HG02981 (cell line): ENCODE results near the gene ATP5F1D.
"Not testable (repeated sequence)": the region's sequence is repeated elsewhere in the genome, so short reads cannot be mapped to it uniquely, and the experiment has no call there.

ENCODE experiments used
- ATAC-seq: cut with Tn5 transposase; IDR thresholded peaks from one replicate; pipeline ENCODE4 v1.9.1; 2021; ENCODE audit warnings: mild to moderate bottlenecking, moderate library complexity; ENCODE audit not compliant: unreplicated experiment

Gene ATP5F1D

DNA sequence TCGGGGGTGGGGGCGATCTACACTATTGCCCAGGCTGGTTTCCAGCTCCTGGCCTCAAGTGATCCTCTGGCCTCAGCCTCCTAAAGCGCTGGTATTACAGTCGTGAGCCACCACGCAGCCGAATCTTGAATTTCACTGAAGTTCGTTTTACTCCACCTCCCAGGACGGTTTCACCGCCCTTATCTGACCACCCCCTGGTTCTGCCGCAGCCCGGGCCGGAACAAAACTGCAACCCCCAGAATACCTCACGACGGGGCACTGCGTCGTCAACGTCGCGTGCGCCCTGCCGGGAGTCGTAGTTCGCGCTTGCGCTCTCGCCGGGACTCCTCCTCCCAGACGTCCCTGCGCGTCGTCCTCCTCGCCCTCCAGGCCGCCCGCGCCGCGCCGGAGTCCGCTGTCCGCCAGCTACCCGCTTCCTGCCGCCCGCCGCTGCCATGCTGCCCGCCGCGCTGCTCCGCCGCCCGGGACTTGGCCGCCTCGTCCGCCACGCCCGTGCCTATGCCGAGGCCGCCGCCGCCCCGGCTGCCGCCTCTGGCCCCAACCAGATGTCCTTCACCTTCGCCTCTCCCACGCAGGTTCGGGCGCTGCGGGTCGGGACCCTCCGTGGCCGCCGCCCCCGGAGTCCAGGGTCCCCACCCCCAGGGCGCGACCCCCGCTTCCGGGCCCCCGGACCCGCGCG is at the start of gene ATP5F1D:
TSS of gene ATP5F1D (plus strand) at position 335 of the 679 bp plus-strand sequence. CDS start at position 435, 100 bp downstream.
- ATAC-seq = peak; percentile 49

- ATAC-seq = no peak
Measured at GRCh38 chr19:1199531-1199930, 42.0 kb upstream of the ATP5F1D start.

DNA sequence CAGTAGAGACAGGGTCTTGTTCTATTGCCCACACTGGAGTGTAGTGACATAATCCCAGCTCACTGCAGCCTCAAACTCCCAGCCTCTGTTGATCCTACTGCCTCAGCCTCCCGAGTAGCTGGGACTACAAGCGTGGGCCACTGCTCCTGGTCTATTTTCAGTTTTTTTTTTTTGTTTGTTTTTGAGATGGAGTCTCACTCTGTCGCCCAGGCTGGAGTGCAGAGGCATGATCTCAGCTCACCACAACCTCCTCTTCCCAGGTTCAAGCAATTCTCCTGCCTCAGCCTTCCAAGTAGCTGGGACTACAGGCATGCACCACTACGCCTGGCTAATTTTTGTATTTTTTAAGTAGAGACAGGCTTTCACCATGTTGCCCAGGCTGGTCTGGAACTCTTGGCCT is 40.9 kb upstream of the ATP5F1D start:
- not testable (repeated sequence) for ATAC-seq

- peak; percentile 81 for ATAC-seq
Measured at GRCh38 chr19:1205114-1206099, 36.1 kb upstream of the ATP5F1D start, which contains the start of gene STK11. TSS of gene STK11 (plus strand) at chr19:1205778. CDS start at chr19:1206914, 1,136 bp downstream.

DNA sequence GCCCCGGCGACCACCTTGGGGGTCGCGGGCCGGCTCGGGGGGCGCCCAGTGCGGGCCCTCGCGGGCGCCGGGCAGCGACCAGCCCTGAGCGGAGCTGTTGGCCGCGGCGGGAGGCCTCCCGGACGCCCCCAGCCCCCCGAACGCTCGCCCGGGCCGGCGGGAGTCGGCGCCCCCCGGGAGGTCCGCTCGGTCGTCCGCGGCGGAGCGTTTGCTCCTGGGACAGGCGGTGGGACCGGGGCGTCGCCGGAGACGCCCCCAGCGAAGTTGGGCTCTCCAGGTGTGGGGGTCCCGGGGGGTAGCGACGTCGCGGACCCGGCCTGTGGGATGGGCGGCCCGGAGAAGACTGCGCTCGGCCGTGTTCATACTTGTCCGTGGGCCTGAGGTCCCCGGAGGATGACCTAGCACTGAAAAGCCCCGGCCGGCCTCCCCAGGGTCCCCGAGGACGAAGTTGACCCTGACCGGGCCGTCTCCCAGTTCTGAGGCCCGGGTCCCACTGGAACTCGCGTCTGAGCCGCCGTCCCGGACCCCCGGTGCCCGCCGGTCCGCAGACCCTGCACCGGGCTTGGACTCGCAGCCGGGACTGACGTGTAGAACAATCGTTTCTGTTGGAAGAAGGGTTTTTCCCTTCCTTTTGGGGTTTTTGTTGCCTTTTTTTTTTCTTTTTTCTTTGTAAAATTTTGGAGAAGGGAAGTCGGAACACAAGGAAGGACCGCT is 35.2 kb upstream of the ATP5F1D start:
- no peak for ATAC-seq

GRCh38 chr19:1206864-1207450 is 34.6 kb upstream of the ATP5F1D start:
- ATAC-seq = no peak

- not testable (repeated sequence) for ATAC-seq
Measured at GRCh38 chr19:1208830-1209229, 32.7 kb upstream of the ATP5F1D start.

DNA sequence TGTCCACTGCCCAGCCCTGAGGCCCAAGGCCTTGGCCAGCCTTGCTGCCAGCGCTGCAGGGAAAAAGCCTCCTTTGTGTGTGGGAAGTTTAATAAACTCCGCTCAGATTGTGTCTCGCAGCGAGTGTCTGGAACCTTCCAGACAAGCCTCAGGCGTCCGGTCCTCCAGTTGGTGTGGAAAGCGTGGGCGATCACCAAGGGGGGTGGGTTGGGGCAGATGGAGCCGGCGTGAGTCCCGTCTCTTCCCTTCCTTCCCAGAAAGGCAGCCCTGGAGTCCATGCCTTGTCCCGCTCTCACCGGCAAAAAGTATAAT is 31.4 kb upstream of the ATP5F1D start:
- ATAC-seq = no peak

DNA sequence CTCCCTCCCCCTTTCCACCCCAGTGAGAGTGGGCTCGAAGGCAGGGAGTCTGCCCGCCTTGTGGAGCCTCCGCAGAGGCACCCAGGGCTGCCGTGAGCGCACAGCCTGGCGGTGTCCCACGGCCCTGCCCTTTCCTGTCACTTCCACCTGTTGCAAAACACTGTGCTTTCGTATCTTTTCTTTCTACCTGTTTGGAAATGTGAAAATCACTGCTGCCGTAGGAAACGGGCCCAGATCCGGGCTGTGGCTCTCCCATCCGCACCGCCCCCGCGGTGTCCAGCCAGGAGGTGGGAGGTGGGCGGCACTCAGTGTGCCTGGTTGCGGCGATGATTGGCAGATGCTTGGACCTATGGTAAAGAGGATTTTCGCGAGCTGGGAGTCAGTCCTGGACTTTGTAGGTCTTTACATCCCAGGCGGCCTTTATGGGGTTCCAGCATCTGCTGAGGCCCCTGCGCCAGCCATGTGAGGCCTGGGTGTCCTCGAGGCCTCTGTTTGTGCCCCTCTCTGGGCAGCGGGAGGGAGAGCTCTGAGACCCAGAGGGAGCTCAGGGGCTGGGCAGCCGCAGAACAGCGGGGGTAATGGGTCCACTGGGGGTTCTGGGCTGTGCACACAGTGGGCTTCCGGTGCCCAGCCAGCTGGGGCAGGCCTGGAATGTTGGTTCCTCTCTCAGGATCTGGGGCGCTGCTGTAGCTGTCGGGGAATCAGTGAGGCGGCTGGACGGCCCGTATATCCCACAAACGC is 29.9 kb upstream of the ATP5F1D start:
- ATAC-seq = no peak

DNA sequence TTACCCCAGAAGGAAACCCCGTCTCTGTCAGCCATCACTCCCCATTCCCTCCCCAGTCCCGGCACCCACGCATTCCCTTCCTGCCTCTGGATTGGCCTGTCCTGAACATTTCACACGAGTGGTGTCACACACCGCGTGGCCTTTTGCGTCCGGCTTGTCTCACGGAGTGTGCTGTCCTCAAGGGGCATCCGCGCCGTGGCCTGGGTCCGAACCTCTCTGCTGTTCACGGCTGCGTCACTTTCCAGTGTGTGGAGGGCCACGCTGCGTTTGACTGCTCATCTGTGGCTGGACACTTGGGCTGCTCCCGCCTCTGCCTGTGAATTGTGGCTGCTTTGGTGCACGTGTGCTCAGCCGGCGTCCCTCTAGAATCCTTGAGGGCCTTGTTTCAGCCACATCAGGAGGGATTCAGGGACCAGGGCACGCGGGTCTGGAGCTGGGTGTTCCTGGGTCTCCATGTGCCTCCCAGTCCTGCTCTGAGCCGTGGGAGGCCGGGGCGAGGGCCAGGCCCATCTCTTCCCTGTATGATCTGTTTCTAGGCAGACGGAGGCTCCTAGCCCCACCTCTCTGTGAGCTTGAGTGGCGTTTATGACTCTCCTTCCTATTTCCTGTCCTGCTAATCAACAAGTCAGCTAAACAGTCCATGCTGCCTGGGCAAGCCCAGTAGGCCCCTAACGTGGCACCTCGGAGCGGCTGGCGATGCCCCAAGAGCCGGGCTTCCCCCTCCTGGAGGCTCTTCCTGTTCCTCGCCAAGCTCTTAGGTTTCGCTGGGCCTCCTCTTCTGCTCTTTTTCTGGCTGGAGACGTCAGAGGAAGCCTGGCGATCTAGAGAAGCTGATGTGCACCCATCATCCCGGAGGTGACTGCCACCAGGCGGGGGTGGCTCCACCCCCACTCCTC is 27.9 kb upstream of the ATP5F1D start:
- no peak for ATAC-seq

DNA sequence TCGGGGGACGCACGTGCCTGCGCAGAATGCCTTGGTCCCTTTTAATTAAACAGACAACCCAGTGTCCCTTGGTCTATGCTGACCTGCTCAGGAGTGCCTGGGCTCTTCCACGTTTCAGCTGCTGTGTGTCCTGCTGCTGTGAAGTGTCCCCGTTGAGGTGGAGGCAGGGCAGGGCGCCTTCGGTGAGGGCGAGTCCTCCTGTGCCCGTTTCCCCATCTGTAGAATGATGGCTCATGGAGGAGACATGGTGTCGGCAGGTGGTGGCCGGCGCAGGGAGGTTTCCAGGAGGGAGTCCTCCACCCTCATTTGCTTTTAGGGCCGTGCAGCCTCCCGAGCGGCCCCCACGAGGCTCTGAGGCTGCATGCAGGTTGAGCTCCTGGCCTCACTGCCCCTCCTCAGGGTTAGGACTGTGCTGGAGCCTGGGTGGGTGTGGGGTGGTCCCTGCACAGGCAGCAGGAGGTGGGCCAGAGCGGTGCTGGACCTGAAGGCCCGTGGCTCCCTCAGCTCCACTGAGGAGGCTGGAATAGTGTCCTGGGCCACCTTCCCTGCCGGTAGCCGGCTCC is 27.2 kb upstream of the ATP5F1D start:
- no peak for ATAC-seq

GRCh38 chr19:1214862-1215731 is 26.5 kb upstream of the ATP5F1D start:
- no peak for ATAC-seq

GRCh38 chr19:1216756-1217155 is 24.8 kb upstream of the ATP5F1D start:
- no peak for ATAC-seq

GRCh38 chr19:1217366-1217765 is 24.2 kb upstream of the ATP5F1D start:
- ATAC-seq = no peak

DNA sequence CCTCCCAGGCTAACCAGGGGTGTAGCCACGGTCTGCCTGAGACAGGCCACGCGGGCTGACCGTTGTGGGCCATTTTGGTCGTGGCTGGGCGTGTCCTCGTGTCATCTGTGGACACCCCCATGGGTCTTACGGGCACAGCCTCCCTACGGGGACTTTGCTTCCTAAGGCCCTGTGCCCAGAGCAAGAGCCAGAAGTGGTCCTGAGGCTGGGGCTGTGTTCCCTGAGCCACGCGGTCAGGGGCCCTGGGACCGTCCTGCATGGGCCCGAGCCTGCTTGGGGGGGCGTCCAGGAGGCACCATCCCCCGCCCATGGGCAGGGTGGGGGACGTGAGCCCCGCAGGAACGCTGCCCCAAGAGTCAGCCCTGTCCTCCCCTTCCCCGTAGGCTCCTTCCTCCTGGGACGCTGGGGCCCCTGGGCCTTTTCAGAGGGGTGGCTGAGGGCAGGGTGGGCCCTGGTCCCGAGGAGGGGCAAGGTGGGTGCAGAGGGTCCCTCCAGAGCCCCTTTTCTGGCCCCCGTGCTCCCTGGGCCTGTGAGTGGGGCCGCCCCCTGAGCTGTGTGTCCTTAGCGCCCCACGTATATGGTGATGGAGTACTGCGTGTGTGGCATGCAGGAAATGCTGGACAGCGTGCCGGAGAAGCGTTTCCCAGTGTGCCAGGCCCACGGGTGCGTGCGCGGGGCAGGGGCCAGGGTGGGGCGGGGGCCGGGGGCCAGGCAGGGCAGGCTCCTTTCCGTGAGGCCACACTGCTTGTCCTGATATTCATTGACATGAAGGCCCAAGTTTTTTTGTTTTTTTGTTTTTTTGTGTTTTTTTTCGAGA is 22.6 kb upstream of the ATP5F1D start:
- ATAC-seq = no peak

DNA sequence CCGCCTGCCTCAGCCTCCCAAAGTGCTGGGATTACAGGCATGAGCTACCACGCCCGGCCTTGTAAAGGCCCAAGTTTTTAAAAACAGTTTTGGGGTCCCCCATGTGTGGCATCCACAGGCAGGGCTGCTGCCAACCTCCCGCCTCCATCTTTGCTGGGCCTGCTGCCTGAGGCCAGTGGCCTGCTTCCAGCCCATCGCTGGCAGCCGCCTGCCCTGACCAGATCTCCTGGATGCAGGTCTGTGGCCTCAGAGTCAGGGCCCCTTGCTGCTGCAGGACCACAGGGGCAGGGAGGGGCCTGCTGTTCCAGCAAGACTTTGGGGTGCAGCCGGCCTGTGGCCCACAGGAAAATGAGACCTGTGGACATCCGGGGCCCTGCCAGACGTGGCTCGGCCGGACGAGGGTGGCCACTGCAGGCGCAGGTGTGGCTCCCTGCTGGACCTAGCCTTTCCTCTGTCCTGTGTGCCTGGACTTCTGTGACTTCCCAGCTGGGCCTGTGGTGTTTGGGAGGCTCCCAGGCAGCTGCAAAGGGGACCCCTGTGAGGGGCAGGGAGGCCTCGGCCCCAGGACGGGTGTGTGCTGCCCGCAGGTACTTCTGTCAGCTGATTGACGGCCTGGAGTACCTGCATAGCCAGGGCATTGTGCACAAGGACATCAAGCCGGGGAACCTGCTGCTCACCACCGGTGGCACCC is 21.6 kb upstream of the ATP5F1D start:
- no peak for ATAC-seq
